Stimulated activated CD8-positive, alpha-beta memory T cell treated with anti-CD3 and anti-CD28 coated beads, Interleukin-4, amount 100 ng/mL, for 1 hour (primary cell): ENCODE measurements around the gene SPACA6.
"Not testable (repeated sequence)": the region's sequence is repeated elsewhere in the genome, so short reads cannot be mapped to it uniquely, and the experiment has no call there.

ENCODE experiments used
- DNase-seq, 2 donors: peaks; one replicate each; pipeline ENCODE4 v3.0.0-alpha.2; 2020; ENCODE audit warnings: low read depth in 2 of 2, low spot score in 1 of 2

The SPACA6 gene

GRCh38 chr19:51733742-51734522, 40.8 kb downstream of the SPACA6 start:
- no peak for DNase-seq

DNA sequence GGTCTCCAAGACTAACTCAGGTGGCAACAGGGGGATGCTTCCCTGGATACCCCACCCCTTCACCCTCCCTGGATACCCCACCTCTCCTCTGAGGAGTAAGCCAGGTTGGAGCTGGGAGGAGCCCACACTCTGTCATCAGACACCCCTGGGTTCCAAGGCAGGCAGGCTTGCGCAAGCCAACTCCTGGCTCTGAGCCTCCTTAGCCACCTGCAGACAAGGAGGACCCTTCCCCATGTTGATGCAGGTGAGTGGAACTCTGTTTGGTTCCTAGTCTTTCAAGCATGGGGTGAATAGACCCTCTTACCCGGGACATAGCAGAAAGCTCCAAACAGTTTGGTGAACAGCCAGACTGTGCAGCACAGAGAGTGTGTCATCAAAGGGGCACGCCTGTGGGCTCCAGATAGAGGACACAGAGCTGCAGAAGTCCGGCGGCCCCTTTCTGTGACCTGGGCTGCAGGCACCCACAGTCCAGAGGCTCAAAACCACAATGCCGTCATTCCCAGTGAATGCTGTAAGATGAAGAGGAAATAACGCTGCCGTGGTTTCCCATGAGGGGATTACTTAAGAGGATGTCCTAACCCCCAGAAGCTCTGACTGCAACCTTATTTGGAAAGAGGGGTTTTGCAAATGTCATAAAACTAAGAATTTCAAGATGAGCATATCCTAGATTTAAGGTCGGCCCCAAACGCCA, 42.8 kb downstream of the SPACA6 start:
- DNase-seq: no peak

DNA sequence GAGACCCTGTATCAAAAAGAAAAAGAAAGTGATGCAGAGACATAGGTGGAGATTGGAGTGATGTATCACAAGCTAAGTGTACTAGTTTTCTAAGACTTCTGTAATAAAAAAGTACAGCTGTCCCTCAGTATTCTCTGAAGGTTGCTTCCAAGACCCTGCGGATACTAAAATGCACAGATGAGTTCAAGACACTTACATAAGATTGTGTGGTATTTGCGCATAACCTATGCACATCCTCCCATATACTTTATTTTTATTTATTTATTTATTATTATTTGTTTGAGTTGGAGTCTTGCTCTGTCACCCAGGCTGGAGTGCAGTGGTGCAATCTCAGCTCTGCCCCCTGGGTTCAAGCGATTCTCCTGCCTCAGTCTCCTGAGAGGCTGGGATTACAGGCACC, 44.3 kb downstream of the SPACA6 start:
- DNase-seq: no peak

- DNase-seq: no peak
These were observed 44.8 kb downstream of the SPACA6 start for GRCh38 chr19:51737924-51738323.

DNA sequence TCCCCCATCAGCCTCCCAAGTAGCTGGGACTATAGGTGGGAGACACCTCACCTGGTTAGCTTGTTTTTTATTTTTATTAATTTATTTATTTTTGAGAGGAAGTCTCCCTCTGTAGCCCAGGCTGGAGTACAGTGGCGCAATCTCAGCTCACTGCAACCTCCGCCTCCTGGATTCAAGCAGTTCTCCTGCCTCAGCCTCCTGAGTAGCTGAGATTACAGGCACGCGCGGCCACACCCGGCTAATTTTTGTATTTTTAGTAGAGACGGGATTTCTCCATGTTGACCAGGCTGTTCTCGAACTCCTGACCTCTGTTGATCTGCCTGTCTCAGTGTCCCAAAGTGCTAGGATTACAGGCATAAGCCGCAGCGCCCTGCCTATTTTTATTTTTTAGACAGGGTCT, 45.4 kb downstream of the SPACA6 start:
- not testable (repeated sequence) for DNase-seq

DNA sequence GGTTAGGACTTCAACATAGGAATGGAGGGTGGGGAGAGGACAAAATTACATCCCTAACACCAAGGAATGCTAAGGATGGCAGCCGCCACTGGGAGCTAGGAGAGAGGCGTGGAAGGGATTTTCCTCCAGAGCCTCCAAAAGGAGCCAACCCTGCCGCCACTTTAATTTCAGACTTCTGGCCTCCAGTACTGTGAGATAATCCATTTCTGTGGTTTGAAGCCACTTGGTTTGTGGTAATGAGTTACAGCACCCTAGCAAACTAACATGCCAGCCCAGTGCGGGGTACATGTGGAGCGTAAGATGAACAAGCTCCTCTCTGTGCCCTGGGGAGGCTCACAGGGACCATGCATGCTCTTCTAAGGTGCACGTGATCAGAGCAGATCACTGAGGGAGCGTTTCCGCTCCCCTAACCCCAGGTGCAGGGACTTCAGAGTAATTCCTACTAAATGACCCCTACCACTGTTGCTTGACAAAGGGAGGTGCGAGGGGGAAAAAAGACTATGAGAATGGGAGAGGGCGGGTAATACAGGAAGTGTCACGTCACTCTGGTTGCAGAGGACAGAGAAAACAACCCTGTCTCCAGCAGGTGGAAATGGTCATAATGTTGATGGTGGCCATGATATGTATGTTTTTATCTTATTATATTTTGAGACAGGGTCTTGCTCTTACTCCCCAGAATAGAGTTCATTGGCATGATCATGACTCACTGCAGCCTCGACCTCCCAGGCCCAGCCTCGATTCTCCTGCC, 46.5 kb downstream of the SPACA6 start:
- no peak for DNase-seq

DNA sequence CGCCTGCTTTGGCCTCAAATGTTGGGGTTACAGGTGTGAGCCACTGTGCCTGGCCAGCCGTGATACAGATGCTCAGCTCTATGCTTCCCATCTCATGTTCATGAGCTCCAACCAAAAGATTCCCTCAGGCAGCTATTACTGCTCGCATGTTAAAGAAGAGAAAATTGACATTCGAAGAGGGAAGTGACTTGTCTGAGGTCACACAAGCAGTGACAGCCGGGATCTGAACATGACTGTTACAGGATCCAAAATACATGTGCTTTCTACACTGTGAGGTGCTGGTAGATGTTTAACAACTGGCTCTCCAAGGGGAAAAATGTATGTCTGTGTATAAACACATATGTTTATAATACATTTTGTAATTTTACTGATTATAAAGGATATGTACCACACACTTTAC, 47.2 kb downstream of the SPACA6 start:
- DNase-seq: no peak

GRCh38 chr19:51742789-51743188, 49.7 kb downstream of the SPACA6 start:
- DNase-seq: no peak

- DNase-seq: no peak
These were observed 50.3 kb downstream of the SPACA6 start for GRCh38 chr19:51743405-51743804.

- no peak for DNase-seq
These were observed 53.6 kb downstream of the SPACA6 start for GRCh38 chr19:51746731-51747130.

- no peak for DNase-seq
These were observed 56.8 kb downstream of the SPACA6 start for GRCh38 chr19:51749979-51750378.

GRCh38 chr19:51750400-51751094, 57.4 kb downstream of the SPACA6 start:
- no peak for DNase-seq

DNA sequence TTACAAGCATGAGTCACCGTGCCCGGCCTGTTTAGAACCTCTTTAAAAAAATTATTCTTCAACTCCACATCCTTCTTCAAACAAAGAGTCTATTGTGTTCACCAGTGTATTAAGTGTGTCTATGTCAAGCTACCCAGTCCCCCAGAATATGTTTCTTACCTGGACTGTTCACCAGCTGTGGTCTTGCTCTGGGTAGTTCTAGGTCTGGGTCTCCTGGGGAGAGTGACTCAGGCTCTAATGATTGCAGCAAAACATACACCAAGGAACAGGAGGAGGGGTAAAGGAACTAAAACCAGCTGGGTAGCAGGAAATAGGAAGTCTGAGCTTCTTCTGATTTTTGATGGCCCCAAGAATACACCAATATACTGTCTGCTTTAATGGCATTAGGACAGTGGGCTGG, 58.5 kb downstream of the SPACA6 start, which contains the start of gene FPR1:
Gene FPR1 (minus strand): TSS at position 224 of the 400 bp plus-strand sequence. CDS start 4,884 bp downstream, outside the sequence.
- DNase-seq: no peak

DNA sequence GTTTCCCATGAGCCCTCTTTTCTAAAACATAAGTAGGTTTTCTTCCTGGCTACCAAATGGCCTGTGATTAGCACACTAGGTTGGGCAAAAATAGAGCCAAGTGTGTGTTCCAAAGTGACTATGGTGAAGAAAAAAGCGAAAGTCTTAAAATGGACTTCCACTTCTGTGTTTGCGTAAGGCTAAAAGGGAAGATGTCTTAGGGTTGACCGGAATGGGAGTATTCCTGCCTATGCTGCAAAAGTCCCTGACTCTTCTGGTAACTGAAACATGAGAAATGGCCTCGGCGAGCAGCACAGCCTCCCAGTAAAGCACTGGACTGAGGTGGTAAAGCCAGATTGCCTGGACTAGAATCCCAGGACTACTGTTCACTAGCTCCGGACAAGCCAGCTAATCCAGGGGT, 61.0 kb downstream of the SPACA6 start:
- no peak for DNase-seq

DNA sequence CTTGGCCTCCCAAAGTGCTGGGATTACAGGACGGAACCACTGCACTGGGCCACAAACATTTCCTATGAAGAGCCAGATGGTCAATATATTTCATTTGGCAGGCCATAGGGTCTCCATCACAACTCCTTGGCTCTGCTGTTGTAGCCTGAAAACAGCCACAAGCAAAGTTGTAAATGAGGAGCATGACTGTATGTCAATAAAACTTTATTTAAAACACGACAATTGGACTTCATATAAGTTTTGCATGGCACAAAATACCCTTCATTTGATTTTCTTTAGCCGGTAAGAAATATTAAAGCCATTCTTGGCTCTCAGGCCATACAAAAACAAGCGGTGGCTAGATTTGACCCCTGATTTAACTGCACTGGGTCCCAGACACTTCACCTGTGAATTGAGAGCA, 61.6 kb downstream of the SPACA6 start:
- no peak for DNase-seq
